Measurements from ENCODE around the gene NXPE4.
"Not testable (repeated sequence)": the region's sequence is repeated elsewhere in the genome, so short reads cannot be mapped to it uniquely, and the experiment has no call there.

NXPE4 gene

DNA sequence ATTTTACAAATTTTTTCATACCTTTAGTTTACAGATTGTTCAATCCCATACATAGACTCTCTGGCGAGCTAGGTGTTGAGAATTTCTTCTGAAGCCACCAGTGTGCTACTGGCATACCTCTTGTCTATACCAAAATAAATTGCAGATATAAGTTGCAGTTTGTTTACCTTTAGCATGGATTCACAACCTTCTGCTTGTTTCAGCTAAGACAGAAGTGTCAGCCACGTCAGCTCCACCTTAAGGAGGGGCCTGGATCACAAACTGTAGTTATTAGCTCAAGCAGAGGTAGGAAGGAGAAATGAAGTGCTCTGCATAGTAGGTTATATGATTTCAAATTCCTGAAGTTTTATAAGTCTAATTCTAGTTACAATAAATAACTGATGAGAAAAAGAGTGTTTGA lies at the start of gene NXPE4:
Gene NXPE4 (minus strand): TSS at position 216 of the 400 bp plus-strand sequence. CDS start 1,027 bp downstream, outside the sequence.
- POLR2A ChIA-PET: no interaction called here
- DNase-seq (ENCODE audit: extremely low spot score): no peak
- CTCF ChIA-PET: no interaction called here
- TF ChIP-seq ZNF384 (IDR thresholded peaks at IDR 0.05) (no peak), FOXK2 (IDR thresholded peaks at IDR 0.05) (no peak), TARDBP (IDR thresholded peaks at IDR 0.05) (no peak), CTBP1 (IDR thresholded peaks at IDR 0.05; ENCODE audit: borderline replicate concordance) (no peak), NFRKB (IDR thresholded peaks at IDR 0.05) (no peak), HDGF (IDR thresholded peaks at IDR 0.05; ENCODE audit: borderline replicate concordance) (no peak), FOXA1 (IDR thresholded peaks at IDR 0.05) (no peak), ARNT (IDR thresholded peaks at IDR 0.05) (no peak), FOXM1 (IDR thresholded peaks at IDR 0.05; ENCODE audit: borderline replicate concordance) (no peak), LEF1 (IDR thresholded peaks at IDR 0.05; ENCODE audit: borderline replicate concordance) (no peak), SUZ12 (IDR thresholded peaks at IDR 0.05) (no peak), L3MBTL2 (conservative IDR thresholded peaks at IDR 0.05) (no peak), BHLHE40 (IDR thresholded peaks at IDR 0.05; ENCODE audit: borderline replicate concordance) (no peak)
- TF ChIP-seq, protein P1, sequence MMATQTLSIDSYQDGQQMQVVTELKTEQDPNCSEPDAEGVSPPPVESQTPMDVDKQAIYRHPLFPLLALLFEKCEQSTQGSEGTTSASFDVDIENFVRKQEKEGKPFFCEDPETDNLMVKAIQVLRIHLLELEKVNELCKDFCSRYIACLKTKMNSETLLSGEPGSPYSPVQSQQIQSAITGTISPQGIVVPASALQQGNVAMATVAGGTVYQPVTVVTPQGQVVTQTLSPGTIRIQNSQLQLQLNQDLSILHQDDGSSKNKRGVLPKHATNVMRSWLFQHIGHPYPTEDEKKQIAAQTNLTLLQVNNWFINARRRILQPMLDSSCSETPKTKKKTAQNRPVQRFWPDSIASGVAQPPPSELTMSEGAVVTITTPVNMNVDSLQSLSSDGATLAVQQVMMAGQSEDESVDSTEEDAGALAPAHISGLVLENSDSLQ (IDR thresholded peaks at IDR 0.05): no peak

DNA sequence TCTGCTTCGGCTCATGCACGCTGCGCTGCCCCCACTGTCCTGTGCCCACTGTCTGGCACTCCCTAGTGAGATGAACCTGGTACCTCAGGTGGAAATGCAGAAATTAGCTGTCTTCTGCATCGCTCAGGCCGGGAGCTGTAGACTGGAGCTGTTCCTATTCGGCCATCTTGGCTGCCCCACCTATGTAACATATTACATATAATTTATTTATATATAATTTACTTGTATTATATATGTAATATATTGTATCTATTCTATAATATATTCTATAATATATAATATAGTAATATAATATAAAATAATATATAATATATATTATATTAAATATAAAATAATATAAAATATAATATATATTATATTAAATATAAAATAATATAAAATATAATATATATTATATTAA lies 43.9 kb upstream of the NXPE4 start:
- DNase-seq (ENCODE audit: extremely low spot score); POLR2A ChIA-PET; CTCF ChIA-PET: not testable (repeated sequence)

DNA sequence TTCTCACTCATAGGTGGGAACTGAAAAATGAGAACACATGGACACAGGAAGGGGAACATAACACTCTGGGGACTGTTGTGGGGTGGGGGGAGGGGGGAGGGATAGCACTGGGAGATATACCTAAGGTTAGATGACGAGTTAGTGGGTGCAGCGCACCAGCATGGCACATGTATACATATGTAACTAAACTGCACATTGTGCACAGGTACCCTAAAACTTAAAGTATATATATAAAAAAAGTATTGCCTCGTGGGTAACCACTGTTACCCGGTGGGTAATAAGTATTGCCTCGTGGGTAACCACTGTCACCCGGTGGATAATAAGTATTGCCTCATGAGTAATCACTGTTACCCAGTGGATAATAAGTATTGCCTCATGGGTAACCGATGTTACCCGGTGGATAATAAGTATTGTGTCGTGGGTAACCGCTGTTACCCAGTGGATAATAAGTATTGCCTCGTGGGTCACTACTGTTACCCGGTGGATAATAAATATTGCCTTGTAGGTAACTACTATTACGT lies 35.9 kb upstream of the NXPE4 start:
- CTCF ChIA-PET; DNase-seq (ENCODE audit: extremely low spot score); POLR2A ChIA-PET: not testable (repeated sequence)

DNA sequence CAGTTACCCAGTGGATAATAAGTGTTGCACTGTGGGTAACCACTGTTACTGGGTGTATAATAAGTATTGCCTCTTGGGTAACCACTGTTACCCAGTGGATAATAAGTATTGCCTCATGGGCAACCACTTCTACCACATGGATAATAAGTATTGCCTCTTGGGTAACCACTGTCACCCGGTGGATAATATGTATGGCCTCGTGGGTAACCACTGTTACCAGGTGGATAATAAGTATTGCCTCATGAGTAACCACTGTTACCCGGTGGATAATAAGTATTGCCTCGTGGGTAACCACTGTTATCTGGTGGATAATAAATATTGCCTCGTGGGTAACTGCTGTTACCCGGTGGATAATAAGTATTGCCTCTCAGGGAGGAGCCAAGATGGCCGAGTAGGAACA lies 29.7 kb upstream of the NXPE4 start:
- POLR2A ChIA-PET: no interaction called here
- DNase-seq (ENCODE audit: extremely low spot score): no peak
- no peak for TF ChIP-seq NFRKB (IDR thresholded peaks at IDR 0.05)
- no peak for TF ChIP-seq L3MBTL2 (conservative IDR thresholded peaks at IDR 0.05)
- TF ChIP-seq FOXM1 (IDR thresholded peaks at IDR 0.05; ENCODE audit: borderline replicate concordance): no peak
- no peak for TF ChIP-seq LEF1 (IDR thresholded peaks at IDR 0.05; ENCODE audit: borderline replicate concordance)
- no peak for TF ChIP-seq BHLHE40 (IDR thresholded peaks at IDR 0.05; ENCODE audit: borderline replicate concordance)
- TF ChIP-seq SP1 (IDR thresholded peaks at IDR 0.05): no peak
- TF ChIP-seq CTBP1 (IDR thresholded peaks at IDR 0.05; ENCODE audit: borderline replicate concordance): no peak
- TF ChIP-seq HDGF (IDR thresholded peaks at IDR 0.05; ENCODE audit: borderline replicate concordance): no peak
- TF ChIP-seq FOXA1 (IDR thresholded peaks at IDR 0.05): no peak
- no peak for TF ChIP-seq TARDBP (IDR thresholded peaks at IDR 0.05)
- TF ChIP-seq ELF4 (IDR thresholded peaks at IDR 0.05): no peak
- TF ChIP-seq, protein P1 (IDR thresholded peaks at IDR 0.05): no peak
- no peak for TF ChIP-seq ZNF384 (IDR thresholded peaks at IDR 0.05)
- TF ChIP-seq FOXK2 (IDR thresholded peaks at IDR 0.05): no peak
- TF ChIP-seq SUZ12 (IDR thresholded peaks at IDR 0.05): no peak
- no peak for TF ChIP-seq ARNT (IDR thresholded peaks at IDR 0.05)
- CTCF ChIA-PET: no interaction called here

DNA sequence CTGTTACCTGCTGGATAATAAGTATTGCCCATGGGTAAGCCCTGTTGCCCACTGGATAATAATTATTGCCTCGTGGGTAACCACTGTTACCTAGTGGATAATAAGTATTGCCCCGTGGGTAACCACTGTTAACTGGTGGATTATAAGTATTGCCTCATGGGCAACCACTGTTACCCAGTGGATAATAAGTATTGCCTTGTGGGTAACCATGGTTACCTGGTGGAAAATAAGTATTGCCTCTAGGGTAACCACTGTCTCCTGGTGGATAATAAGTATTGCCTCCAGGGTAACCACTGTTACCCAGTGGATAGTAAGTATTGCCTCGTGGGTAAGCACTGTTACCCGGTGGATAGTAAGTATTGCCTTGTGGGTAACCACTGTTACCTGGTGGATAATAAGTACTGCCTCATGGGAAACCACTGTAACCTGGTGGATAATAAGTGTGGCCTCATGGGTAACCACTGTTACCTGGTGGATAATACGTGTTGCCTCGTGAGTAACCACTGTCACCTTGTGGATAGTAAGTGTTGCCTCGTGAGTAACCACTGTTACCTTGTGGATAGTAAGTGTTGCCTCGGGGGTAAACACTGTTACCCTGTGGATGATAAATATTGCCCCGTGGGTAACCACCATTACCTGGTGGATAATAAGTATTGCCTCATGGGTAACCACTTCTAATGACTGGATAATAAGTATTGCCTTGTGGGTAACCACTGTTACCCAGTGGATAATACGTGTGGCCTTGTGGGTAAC lies 29.0 kb upstream of the NXPE4 start:
- ChIA-PET POLR2A (no interaction called here), CTCF (no interaction called here)
- no peak for DNase-seq (ENCODE audit: extremely low spot score)
- no peak for TF ChIP-seq TARDBP (IDR thresholded peaks at IDR 0.05)
- no peak for TF ChIP-seq FOXA1 (IDR thresholded peaks at IDR 0.05)
- TF ChIP-seq NFRKB (IDR thresholded peaks at IDR 0.05): no peak
- no peak for TF ChIP-seq BHLHE40 (IDR thresholded peaks at IDR 0.05; ENCODE audit: borderline replicate concordance)
- no peak for TF ChIP-seq FOXM1 (IDR thresholded peaks at IDR 0.05; ENCODE audit: borderline replicate concordance)
- no peak for TF ChIP-seq HDGF (IDR thresholded peaks at IDR 0.05; ENCODE audit: borderline replicate concordance)
- TF ChIP-seq ELF4 (IDR thresholded peaks at IDR 0.05): no peak
- no peak for TF ChIP-seq SP1 (IDR thresholded peaks at IDR 0.05)
- no peak for TF ChIP-seq LEF1 (IDR thresholded peaks at IDR 0.05; ENCODE audit: borderline replicate concordance)
- no peak for TF ChIP-seq CTBP1 (IDR thresholded peaks at IDR 0.05; ENCODE audit: borderline replicate concordance)
- no peak for TF ChIP-seq ZNF384 (IDR thresholded peaks at IDR 0.05)
- no peak for TF ChIP-seq ARNT (IDR thresholded peaks at IDR 0.05)
- no peak for TF ChIP-seq FOXK2 (IDR thresholded peaks at IDR 0.05)
- no peak for TF ChIP-seq L3MBTL2 (conservative IDR thresholded peaks at IDR 0.05)

DNA sequence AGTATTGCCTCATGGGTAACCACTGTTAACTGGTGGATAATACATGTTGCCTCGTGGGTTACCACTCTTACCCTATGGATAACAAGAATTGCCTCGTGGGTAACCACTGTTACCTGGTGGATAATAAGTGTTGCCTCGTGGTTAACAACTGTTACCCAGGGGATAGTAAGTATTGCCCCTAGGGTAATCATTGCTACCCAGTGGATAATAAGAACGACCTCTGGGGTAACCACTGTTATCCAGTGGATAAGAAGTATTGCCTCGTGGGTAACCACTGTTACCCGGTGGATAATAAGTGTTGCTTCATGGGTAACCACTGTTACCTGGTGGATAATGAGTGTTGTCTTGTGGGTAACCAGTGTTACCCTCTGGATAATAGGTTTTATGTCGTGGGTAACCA lies 28.1 kb upstream of the NXPE4 start:
- no peak for DNase-seq (ENCODE audit: extremely low spot score)
- ChIA-PET CTCF (no interaction called here), POLR2A (no interaction called here)
- TF ChIP-seq HDGF (IDR thresholded peaks at IDR 0.05; ENCODE audit: borderline replicate concordance) (no peak), ARNT (IDR thresholded peaks at IDR 0.05) (no peak), SUZ12 (IDR thresholded peaks at IDR 0.05) (no peak), ELF4 (IDR thresholded peaks at IDR 0.05) (no peak)

DNA sequence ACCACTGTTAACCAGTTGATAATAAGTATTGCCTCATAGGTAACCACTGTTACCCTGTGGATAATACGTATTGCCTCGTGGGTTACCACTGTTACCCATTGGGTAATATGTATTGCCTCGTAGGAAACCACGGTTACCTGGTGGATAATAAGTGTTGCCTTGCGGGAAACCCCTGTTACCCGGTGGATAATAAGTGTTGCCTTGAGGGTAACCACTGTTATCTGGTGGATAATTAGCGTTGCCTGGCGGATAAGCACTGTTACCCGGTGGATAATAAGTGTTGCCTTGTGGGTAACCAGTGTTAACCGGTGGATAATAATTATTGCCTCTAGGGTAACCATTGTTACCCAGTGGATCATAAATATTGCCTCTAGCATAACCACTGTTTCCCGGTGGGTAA lies 27.3 kb upstream of the NXPE4 start:
- no peak for DNase-seq (ENCODE audit: extremely low spot score)
- ChIA-PET POLR2A (no interaction called here), CTCF (no interaction called here)
- no peak for TF ChIP-seq LEF1 (IDR thresholded peaks at IDR 0.05; ENCODE audit: borderline replicate concordance)
- no peak for TF ChIP-seq SP1 (IDR thresholded peaks at IDR 0.05)

All from HEK293T (cell line).